HepG2 (cell line): ENCODE data around the gene BIRC2. TPM values are rescaled to one million over a fixed set of nuclear protein-coding genes. Genes with fewer than 3 reads are reported as not detected.

Experiments used
- ATAC-seq: fragments of 200-7000 bp; cut with Tn5 transposase; 3 replicates; pipeline ENCODE4 v1.9.1; 2020; ENCODE audit warnings: mild to moderate bottlenecking, moderate library complexity
- BruUV-seq: library from RNA; stranded (reverse); fragments of 400-500 nt; replicated peaks from 2 replicates; lab custom pipeline; 2021; lab: Mats Ljungman, UMichigan
- CTCF ChIA-PET: fragments of 300-600 bp; formaldehyde crosslinking; extraction: SDS; loops from one replicate; lab custom pipeline; 2021; ENCODE audit warnings: low total read pairs, inconsistent platforms, low intra/inter-chr PET ratio; lab: Yijun Ruan, JAX
- POLR2A ChIA-PET: fragments of 350-600 bp; sonication (Branson Sonifier 250); formaldehyde crosslinking; loops from one replicate; lab custom pipeline; 2020; ENCODE audit warnings: antibody characterized with exemption, inconsistent platforms; lab: Yijun Ruan, JAX
- DNase-seq: peaks from one replicate; pipeline ENCODE4 v3.0.0-alpha.2; 2015; ENCODE audit warnings: low spot score
- FAIRE-seq: peaks from 3 replicates; lab custom pipeline; 2011; peaks lifted over from hg19 to GRCh38; lab: Jason Lieb, UNC
- H2AFZ ChIP-seq: one replicate; pipeline ENCODE4 v1.6.1; 2011; ENCODE audit warnings: low read length, inconsistent platforms
- H3K27ac ChIP-seq: fragments of 300-600 bp; 3 replicates; pipeline ENCODE4 v1.8.0; 2011; ENCODE audit warnings: mixed run types, mild to moderate bottlenecking, mixed read lengths, low read length, inconsistent platforms; ENCODE audit not compliant: insufficient read depth; ENCODE audit errors: extremely low read length
- H3K27me3 ChIP-seq, 2 experiments: fragments of 200-600 bp in 1 of 2; 2 replicates in 1 of 2; 3 replicates in 1 of 2; pipeline versions ENCODE4 v1.6.0 to v1.8.0; 2011; ENCODE audit warnings: low read length in 2 of 2, mild to moderate bottlenecking in 2 of 2, moderate library complexity in 2 of 2, inconsistent platforms in 1 of 2; ENCODE audit not compliant: insufficient read depth in 2 of 2, control insufficient read depth in 1 of 2
- H3K36me3 ChIP-seq, 2 experiments: fragments of 200-600 bp in 1 of 2; replicated peaks in 1 of 2; 2 replicates in 1 of 2; 3 replicates in 1 of 2; pipeline versions ENCODE4 v1.5.1 to v1.8.0; 2011; ENCODE audit warnings: low read length in 2 of 2, inconsistent platforms in 1 of 2; ENCODE audit not compliant: insufficient read depth in 2 of 2, control insufficient read depth in 1 of 2
- H3K4me1 ChIP-seq: 2 replicates; pipeline ENCODE4 v1.5.1; 2012; ENCODE audit warnings: low read length, inconsistent platforms; ENCODE audit not compliant: insufficient read depth
- H3K4me2 ChIP-seq: 2 replicates; pipeline ENCODE4 v1.6.0; 2011; ENCODE audit warnings: low read depth, low read length, inconsistent platforms
- H3K4me3 ChIP-seq, 3 experiments: fragments of 200-600 bp in 1 of 3; sonication (generic), shearing (Covaris generic) in 1 of 3; replicated peaks in 1 of 3; 2 replicates each; pipeline ENCODE4 v1.5.1; 2011 to 2016; ENCODE audit warnings: low read length in 3 of 3, inconsistent platforms in 2 of 3, low read depth in 2 of 3, mild to moderate bottlenecking in 2 of 3, control low read depth in 1 of 3, mixed read lengths in 1 of 3; ENCODE audit not compliant: insufficient read depth in 1 of 3
- H3K79me2 ChIP-seq: one replicate; pipeline ENCODE4 v1.6.1; 2011; ENCODE audit warnings: low read length, inconsistent platforms; ENCODE audit not compliant: insufficient read depth
- H3K9ac ChIP-seq: 2 replicates; pipeline ENCODE4 v1.6.0; 2011; ENCODE audit warnings: mild to moderate bottlenecking, low read depth, low read length, inconsistent platforms; ENCODE audit not compliant: insufficient read depth
- H3K9me3 ChIP-seq: 2 replicates; pipeline ENCODE4 v1.5.1; 2012; ENCODE audit warnings: mild to moderate bottlenecking, low read length
- H4K20me1 ChIP-seq: 2 replicates; pipeline ENCODE4 v1.6.0; 2011; ENCODE audit warnings: inconsistent platforms, mild to moderate bottlenecking, low read length, moderate library complexity; ENCODE audit not compliant: insufficient read depth
- CBX2 ChIP-seq, 2 experiments: fragments of 200-600 bp in 1 of 2; sonication (generic); formaldehyde crosslinking in 1 of 2; IDR thresholded peaks; 2 replicates each; pipeline versions ENCODE4 v1.7.0 to v1.8.1; 2018 to 2022; ENCODE audit warnings: low read depth in 2 of 2, low read length in 1 of 2, mild to moderate bottlenecking in 1 of 2, missing genetic modification reagents in 1 of 2
- CEBPB ChIP-seq: IDR thresholded peaks from 2 replicates; pipeline ENCODE4 v1.6.1; 2011; ENCODE audit warnings: low read depth, low read length, improper control_type of control experiment, borderline replicate concordance
- CEBPG ChIP-seq: IDR thresholded peaks from 2 replicates; pipeline ENCODE4 v1.6.1; 2016
- CTCF ChIP-seq: sonication (generic); formaldehyde crosslinking; IDR thresholded peaks from 2 replicates; pipeline ENCODE4 v1.5.0; 2020; ENCODE audit warnings: mild to moderate bottlenecking, missing genetic modification reagents, moderate library complexity
- ETV5 ChIP-seq: IDR thresholded peaks from 2 replicates; pipeline ENCODE4 v1.6.1; 2018; ENCODE audit warnings: missing biosample characterization, missing genetic modification reagents, inconsistent platforms, borderline replicate concordance
- GTF3A ChIP-seq: sonication (generic); formaldehyde crosslinking; conservative IDR thresholded peaks from 2 replicates; pipeline ENCODE4 v1.4.0; 2020; ENCODE audit warnings: mild to moderate bottlenecking, missing genetic modification reagents
- SCMH1 ChIP-seq: sonication (generic); formaldehyde crosslinking; IDR thresholded peaks from 2 replicates; pipeline ENCODE4 v1.9.0; 2021; ENCODE audit warnings: missing genetic modification reagents, mild to moderate bottlenecking, borderline replicate concordance
- STAG1 ChIP-seq: sonication (generic); formaldehyde crosslinking; IDR thresholded peaks from 2 replicates; pipeline ENCODE4 v1.4.0; 2020; ENCODE audit warnings: missing genetic modification reagents
- ZFP90 ChIP-seq: sonication (generic); formaldehyde crosslinking; IDR thresholded peaks from 2 replicates; pipeline ENCODE4 v1.8.0; 2022; ENCODE audit warnings: missing genetic modification reagents, mild to moderate bottlenecking, inconsistent platforms, borderline replicate concordance
- ZNF563 ChIP-seq: sonication (generic); formaldehyde crosslinking; IDR thresholded peaks from 2 replicates; pipeline ENCODE4 v1.8.0; 2022; ENCODE audit warnings: mild to moderate bottlenecking, moderate library complexity, missing genetic modification reagents
- WGBS: methylation state at CpG from one replicate; pipeline ENCODE4 v1.1.6; 2017; ENCODE audit warnings: low lambda C conversion rate; 5-methylcytosine and 5-hydroxymethylcytosine counted together
- in situ Hi-C: cut with HindIII; loops from 2 replicates; pipeline ENCODE4 v1.10.0; 2017; ENCODE audit warnings: low pct_unique_long_range_greater_than_20kb; ENCODE audit not compliant: extremely low pct_ligation_motif_present
- intact Hi-C: fragments of 100-400 bp; cut with micrococcal nuclease; formaldehyde crosslinking; loops from one replicate; pipeline ENCODE4 v1.10.0; 2022; ENCODE audit not compliant: unreplicated experiment
- polyA plus RNA-seq, 8 experiments: library from polyadenylated mRNA; depleted of rRNA in 3 of 8; stranded (reverse) in 7 of 8; unstranded in 1 of 8; fragments of >200 nt; fragmentation: Illumina TruSeq in 4 of 8; extraction: Trizol in 4 of 8; gene quantifications; 2 replicates each; pipeline versions ENCODE4 v1.2.1 to v1.2.3, GENCODE V29; 2011 to 2016; ENCODE audit warnings: low read depth in 4 of 8, missing spikeins in 1 of 8, mixed read lengths in 1 of 8; ENCODE audit not compliant: insufficient read depth in 1 of 8
- total RNA-seq, 5 experiments: library from RNA; depleted of rRNA; stranded (reverse); fragments of >200 nt; fragmentation: Illumina TruSeq; extraction: Trizol; gene quantifications; 2 replicates each; pipeline ENCODE4 v1.2.3, GENCODE V29; 2016; ENCODE audit warnings: low read depth in 1 of 5

Gene BIRC2
- total and polyA plus RNA-seq, 2 of the 13 experiments (the other 11 are each of a cell fraction or from before 2014, with no cell fraction given), result 61.7 to 62.2 TPM

GRCh38 chr11:102307727-102308038 lies 39.3 kb upstream of the BIRC2 start:
- Histone ChIP-seq H4K20me1 (no peaks in the 10 kb centered on the region), H2AFZ (no peak overlapping the region), H3K9me3 (no peaks in the 10 kb centered on the region; the same call in 1 of the 2 replicates), H3K27me3 (no peaks in the 10 kb centered on the region; a peak in 1 of 5 replicates), H3K4me1 (peaks cover 22% of the 10 kb centered on the region), H3K27ac (no peak overlapping the region), H3K9ac (no peak overlapping the region), H3K4me3 (no peak overlapping the region), H3K79me2 (no peaks in the 10 kb centered on the region), H3K36me3 (no peaks in the 10 kb centered on the region), H3K4me2 (no peak overlapping the region)
- FAIRE-seq, result no peak
- no TSS peak for BruUV-seq
- DNase-seq, result no peak
- ATAC-seq, result no peak
- CTCF ChIA-PET, result no interaction called here
- POLR2A ChIA-PET, result no interaction called here
- in situ Hi-C loops (no loop called here), intact Hi-C loops (no loop called here)
- TF ChIP-seq CBX2 (IDR thresholded peaks at IDR 0.05; ENCODE audit: low read depth, low read length) (no peak), CBX2 (CRISPR knock-in tag; IDR thresholded peaks at IDR 0.05; ENCODE audit: low read depth) (no peak), ZFP90 (no peak), SCMH1 (CRISPR knock-in tag) (no peak)

GRCh38 chr11:102309621-102310541 lies 37.1 kb upstream of the BIRC2 start:
- peak; percentile 78 for ATAC-seq
- in situ Hi-C loops (no loop called here), intact Hi-C loops (no loop called here)
- ChIA-PET POLR2A (interaction anchor here (0.6 kb wide), 1 partner anchor 16 kb away, joined by 3 read pairs; no protein-coding TSS in a partner anchor), CTCF (interaction anchor here (0.8 to 1.4 kb wide), 2 partner anchors 16 to 22 kb away, joined by 3 to 4 read pairs; no protein-coding TSS in a partner anchor)
- Histone ChIP-seq H3K27me3 (no peaks in the 10 kb centered on the region; a peak in 1 of 5 replicates), H3K9me3 (no peaks in the 10 kb centered on the region), H2AFZ (no peak overlapping the region), H3K4me2 (no peak overlapping the region), H3K27ac (no peak overlapping the region), H3K4me3 (no peak overlapping the region), H3K36me3 (no peaks in the 10 kb centered on the region), H3K4me1 (peaks cover 42% of the 10 kb centered on the region), H3K79me2 (no peaks in the 10 kb centered on the region), H4K20me1 (no peaks in the 10 kb centered on the region), H3K9ac (no peak overlapping the region)
- peak; percentile 18 for DNase-seq
- peak; percentile 24; the same call in 1 of the 2 replicates for TF ChIP-seq STAG1 (CRISPR knock-in tag)
- TF ChIP-seq CEBPG (CRISPR knock-in tag), result peak; percentile 85
- TF ChIP-seq ZNF563 (CRISPR knock-in tag), result no peak
- no peak for TF ChIP-seq ETV5 (CRISPR knock-in tag)
- TF ChIP-seq CEBPB, result peak; percentile 95
- peak; percentile 54 for TF ChIP-seq CTCF (CRISPR knock-in tag)
- no peak for TF ChIP-seq GTF3A (CRISPR knock-in tag)
- no TSS peak for BruUV-seq
- no peak for FAIRE-seq
- 75% methylated on average over 24 of the region's 25 CpGs for WGBS
